Right atrium auricular region (tissue), 2 donors: ENCODE measurements around the gene MICALL2. TPM values are rescaled to one million over a fixed set of nuclear protein-coding genes. Genes with fewer than 3 reads are reported as not detected.

Experiments
- DNase-seq: peaks from one replicate; pipeline ENCODE4 v3.0.0-alpha.2; 2019; ENCODE audit warnings: low spot score
- H3K27ac ChIP-seq, 2 donors: fragments of 200-600 bp; sonication (generic); 1 replicate in 1 of 2; 2 replicates in 1 of 2; pipeline ENCODE4 v1.5.1; 2016 to 2019
- H3K27me3 ChIP-seq, 2 donors: fragments of 200-600 bp; sonication (generic); one replicate each; pipeline versions ENCODE4 v1.5.1 to v1.6.0; 2017 to 2019
- H3K36me3 ChIP-seq: fragments of 200-600 bp; sonication (generic); one replicate; pipeline ENCODE4 v1.5.1; 2016
- H3K4me1 ChIP-seq, 2 donors: fragments of 200-600 bp; sonication (generic); one replicate each; pipeline versions ENCODE4 v1.5.1 to v1.6.0; 2017 to 2019
- H3K4me3 ChIP-seq, 2 donors: fragments of 200-600 bp; sonication (generic); 1 replicate in 1 of 2; 2 replicates in 1 of 2; pipeline ENCODE4 v1.5.1; 2017 to 2019; ENCODE audit warnings: mild to moderate bottlenecking in 1 of 2, moderate library complexity in 1 of 2
- H3K9me3 ChIP-seq, 2 donors: fragments of 200-600 bp; sonication (generic); one replicate each; pipeline ENCODE4 v1.5.1; 2019
- total RNA-seq, 2 donors: library from RNA; depleted of rRNA; stranded (reverse); fragments of >200 nt; gene quantifications; one replicate each; pipeline ENCODE4 v1.1.0, GENCODE V29; 2016
- TF ChIP-seq, protein P1 (sequence below), 2 donors: fragments of 200-600 bp; sonication (generic); IDR thresholded peaks; one replicate each; pipeline ENCODE4 v1.5.1; 2019; ENCODE audit warnings: antibody characterized with exemption in 2 of 2

Gene MICALL2
- total RNA-seq, 2 donors from 2014 or later = 3.6 to 9.4 TPM

DNA sequence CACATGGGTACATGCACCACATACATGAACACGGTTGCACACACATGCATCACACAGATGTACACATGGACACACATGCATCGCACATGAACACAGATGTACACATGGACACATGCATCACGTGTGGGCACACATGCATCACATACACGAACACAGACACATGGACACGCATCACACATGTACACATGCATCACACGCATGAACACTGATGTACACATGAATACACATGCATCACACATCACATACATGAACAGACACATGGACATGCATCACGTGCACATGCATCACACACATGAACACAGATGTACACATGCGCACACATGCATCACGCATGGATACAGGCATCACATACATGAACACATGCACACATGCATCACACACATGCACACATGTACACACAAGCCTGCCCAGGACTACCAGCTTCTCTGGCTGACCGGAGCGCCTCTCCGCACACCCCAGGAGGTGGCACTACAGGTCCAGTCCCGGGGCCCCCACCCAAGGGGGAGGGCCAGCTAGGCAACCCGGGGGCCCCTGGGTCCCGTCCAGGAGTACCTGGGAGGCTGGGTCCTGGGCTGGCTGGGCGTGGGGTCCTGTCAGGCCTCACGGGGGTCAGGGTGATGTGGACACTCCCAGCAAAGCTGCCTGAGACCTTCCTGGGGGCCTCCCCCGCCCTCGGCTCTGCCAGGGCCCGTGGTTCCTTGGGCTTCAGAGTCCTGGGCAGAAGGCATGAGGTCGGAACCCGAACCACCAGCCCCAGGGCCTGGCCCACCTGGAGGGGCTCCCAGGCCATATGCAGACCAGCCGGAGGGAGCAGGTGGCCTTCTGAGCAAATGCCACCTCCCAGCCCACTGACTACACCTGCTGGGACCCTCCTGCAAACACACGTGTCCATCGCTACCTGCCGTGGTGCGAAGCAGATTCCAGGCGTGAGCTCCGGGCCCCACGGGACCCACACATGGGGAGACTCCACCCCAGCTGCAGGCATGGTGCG lies 19.6 kb downstream of the MICALL2 start:
- peaks cover 7% of the 10 kb centered on the region for H3K36me3 ChIP-seq
- TF ChIP-seq, protein P1, sequence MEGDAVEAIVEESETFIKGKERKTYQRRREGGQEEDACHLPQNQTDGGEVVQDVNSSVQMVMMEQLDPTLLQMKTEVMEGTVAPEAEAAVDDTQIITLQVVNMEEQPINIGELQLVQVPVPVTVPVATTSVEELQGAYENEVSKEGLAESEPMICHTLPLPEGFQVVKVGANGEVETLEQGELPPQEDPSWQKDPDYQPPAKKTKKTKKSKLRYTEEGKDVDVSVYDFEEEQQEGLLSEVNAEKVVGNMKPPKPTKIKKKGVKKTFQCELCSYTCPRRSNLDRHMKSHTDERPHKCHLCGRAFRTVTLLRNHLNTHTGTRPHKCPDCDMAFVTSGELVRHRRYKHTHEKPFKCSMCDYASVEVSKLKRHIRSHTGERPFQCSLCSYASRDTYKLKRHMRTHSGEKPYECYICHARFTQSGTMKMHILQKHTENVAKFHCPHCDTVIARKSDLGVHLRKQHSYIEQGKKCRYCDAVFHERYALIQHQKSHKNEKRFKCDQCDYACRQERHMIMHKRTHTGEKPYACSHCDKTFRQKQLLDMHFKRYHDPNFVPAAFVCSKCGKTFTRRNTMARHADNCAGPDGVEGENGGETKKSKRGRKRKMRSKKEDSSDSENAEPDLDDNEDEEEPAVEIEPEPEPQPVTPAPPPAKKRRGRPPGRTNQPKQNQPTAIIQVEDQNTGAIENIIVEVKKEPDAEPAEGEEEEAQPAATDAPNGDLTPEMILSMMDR (IDR thresholded peaks at IDR 0.05) = no peak
- H3K27ac ChIP-seq = no peak overlapping the region
- H3K27me3 ChIP-seq = no peaks in the 10 kb centered on the region
- no peaks in the 10 kb centered on the region for H3K9me3 ChIP-seq
- H3K4me1 ChIP-seq = no peaks in the 10 kb centered on the region
- no peak overlapping the region for H3K4me3 ChIP-seq
- no peak for DNase-seq

DNA sequence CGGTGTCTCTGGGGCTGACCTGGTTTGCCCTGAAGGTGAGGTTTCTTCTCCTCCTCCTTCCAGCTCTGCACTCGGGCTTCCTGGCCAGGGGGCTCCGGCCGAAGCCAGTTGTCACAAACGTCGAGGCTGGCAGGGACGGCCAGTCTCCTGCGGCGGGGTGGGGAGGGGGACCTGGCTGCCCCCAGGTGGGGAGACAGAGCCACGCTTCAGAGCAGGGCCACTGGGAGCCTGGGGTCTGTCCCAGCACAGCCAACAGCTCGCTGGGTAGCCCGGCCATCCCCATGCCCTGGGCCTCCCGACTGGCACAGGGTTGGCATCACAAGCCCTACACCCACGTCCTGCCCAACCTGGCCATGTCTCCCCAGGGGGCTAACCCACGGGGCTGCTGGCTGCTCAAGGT lies 20.4 kb downstream of the MICALL2 start:
- H3K27me3 ChIP-seq = no peaks in the 10 kb centered on the region
- no peak overlapping the region for H3K4me3 ChIP-seq
- H3K36me3 ChIP-seq = peaks cover 7% of the 10 kb centered on the region
- H3K27ac ChIP-seq = no peak overlapping the region
- no peaks in the 10 kb centered on the region for H3K9me3 ChIP-seq
- H3K4me1 ChIP-seq = no peaks in the 10 kb centered on the region
- TF ChIP-seq, protein P1 (IDR thresholded peaks at IDR 0.05) = no peak
- no peak for DNase-seq

DNA sequence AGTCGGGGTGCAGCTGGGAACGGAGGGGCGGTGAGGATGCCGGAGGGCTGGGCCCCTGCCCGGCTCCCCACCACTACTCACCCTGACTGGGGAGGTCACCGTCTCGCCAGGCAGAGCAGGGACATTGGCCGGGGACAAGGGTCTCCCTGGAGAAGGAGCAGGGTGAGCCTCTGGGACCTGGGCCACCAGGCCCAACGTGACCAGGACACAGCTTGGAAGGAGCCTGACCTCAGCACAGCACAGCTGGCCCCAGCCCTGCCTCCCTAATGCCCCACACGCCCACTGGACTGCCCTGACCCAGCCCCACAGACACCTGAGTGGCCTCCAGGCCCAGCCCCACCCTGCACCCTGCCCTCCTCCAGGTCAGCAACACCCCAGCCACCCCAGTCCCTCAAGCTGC lies 21.1 kb downstream of the MICALL2 start:
- Histone ChIP-seq H3K27ac (no peak overlapping the region), H3K27me3 (no peaks in the 10 kb centered on the region), H3K4me3 (no peak overlapping the region), H3K9me3 (no peaks in the 10 kb centered on the region), H3K36me3 (peaks cover 7% of the 10 kb centered on the region), H3K4me1 (no peaks in the 10 kb centered on the region)
- TF ChIP-seq, protein P1 (IDR thresholded peaks at IDR 0.05) = no peak
- no peak for DNase-seq

DNA sequence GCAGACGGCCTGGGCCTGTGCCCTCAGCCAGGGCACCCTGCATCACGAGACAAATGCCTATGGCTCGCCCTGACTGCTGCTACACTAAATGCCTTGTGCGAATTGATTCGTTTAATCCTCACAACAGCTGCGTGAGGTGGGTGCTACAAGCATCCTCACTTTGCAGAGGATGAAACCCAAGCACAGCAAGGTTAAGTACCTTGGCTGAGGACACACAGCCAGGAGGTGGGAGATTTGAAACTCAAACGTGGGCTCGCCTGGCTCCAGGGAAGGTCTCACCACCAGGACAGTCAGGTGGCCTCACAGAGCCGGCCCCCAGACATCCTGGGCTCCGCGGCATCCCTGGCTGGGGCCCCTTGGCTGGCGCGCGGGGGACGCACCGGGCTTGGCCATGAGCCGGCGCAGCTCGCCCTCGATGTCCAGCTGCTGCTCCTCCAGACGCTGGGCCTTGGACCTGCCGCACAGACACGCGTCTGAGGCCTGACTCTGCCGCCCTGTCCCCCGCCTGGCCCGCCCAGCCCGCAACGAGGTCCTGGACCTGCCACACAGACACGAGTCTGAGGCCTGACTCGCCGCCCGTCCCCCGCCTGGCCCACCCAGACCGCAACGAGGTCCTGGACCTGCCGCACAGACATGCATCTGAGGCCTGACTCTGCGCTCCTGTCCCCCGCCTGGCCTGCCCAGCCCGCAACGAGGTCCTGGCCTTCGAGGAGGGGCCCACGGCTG lies 22.0 kb downstream of the MICALL2 start:
- peaks cover 7% of the 10 kb centered on the region for H3K36me3 ChIP-seq
- no peak for DNase-seq
- H3K9me3 ChIP-seq = no peaks in the 10 kb centered on the region
- peaks cover 0 to 5% of the 10 kb centered on the region in 2 donors for H3K4me1 ChIP-seq
- H3K27me3 ChIP-seq = no peaks in the 10 kb centered on the region
- TF ChIP-seq, protein P1 (IDR thresholded peaks at IDR 0.05) = no peak
- H3K4me3 ChIP-seq = no peak overlapping the region
- H3K27ac ChIP-seq = no peak overlapping the region

DNA sequence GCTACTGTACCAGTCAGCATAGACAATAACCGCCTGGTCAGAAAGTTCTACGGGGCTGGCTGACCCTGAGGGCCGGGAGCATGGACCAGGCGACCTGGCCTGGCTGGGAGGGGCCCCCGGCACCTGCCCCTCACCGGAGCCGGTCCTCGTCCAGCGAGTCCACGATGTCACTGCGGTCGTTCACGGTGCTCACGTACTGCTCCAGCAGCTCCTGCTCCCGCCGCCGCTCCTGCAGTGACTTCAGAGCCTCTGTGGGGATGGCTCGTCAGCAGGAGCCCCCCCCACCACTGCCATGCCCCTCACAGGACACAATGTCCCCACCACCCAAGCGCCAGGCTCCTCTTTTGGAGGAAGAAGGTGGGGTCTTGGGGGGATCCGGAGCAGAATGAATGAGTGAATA lies 22.7 kb downstream of the MICALL2 start:
- no peak overlapping the region for H3K27ac ChIP-seq
- DNase-seq = no peak
- peaks cover 0 to 7% of the 10 kb centered on the region in 2 donors for H3K4me1 ChIP-seq
- no peaks in the 10 kb centered on the region for H3K27me3 ChIP-seq
- H3K4me3 ChIP-seq = no peak overlapping the region
- TF ChIP-seq, protein P1 (IDR thresholded peaks at IDR 0.05) = no peak
- H3K9me3 ChIP-seq = no peaks in the 10 kb centered on the region
- H3K36me3 ChIP-seq = peaks cover 3% of the 10 kb centered on the region
